B cell (primary cell): ENCODE measurements around the gene NMNAT2. TPM values are rescaled to one million over a fixed set of nuclear protein-coding genes. Genes with fewer than 3 reads are reported as not detected.

ENCODE experiments used
- ATAC-seq: fragments of 200-7000 bp; cut with Tn5 transposase; one replicate; pipeline ENCODE4 v1.10.0; 2021; ENCODE audit warnings: low read depth, mild to moderate bottlenecking, moderate number of reproducible peaks, moderate library complexity
- CTCF ChIA-PET: fragments of 350-600 bp; sonication (Branson Sonifier 250); formaldehyde crosslinking; loops from one replicate; lab custom pipeline; 2021; ENCODE audit warnings: antibody characterized with exemption, inconsistent platforms; lab: Charles Lee
- POLR2A ChIA-PET: fragments of 350-600 bp; sonication (Branson Sonifier 250); formaldehyde crosslinking; loops from one replicate; lab custom pipeline; 2021; ENCODE audit warnings: antibody characterized with exemption; lab: Charles Lee
- DNase-seq: peaks from one replicate; pipeline ENCODE4 v3.0.0; 2013
- H2AFZ ChIP-seq: 2 replicates; pipeline ENCODE4 v1.6.1; 2012; ENCODE audit warnings: mild to moderate bottlenecking, low read depth, low read length; ENCODE audit not compliant: insufficient read depth, poor library complexity, severe bottlenecking
- H3K27ac ChIP-seq, 2 donors: 1 replicate in 1 of 2; 2 replicates in 1 of 2; pipeline ENCODE4 v1.5.1; 2012 to 2013; ENCODE audit warnings: low read length in 2 of 2, mild to moderate bottlenecking in 2 of 2, moderate library complexity in 1 of 2
- H3K27me3 ChIP-seq, 4 experiments: fragments of 200-600 bp in 1 of 4; sonication (generic) in 1 of 4; replicated peaks in 1 of 4; 1 replicate in 2 of 4; 2 replicates in 2 of 4; pipeline versions ENCODE4 v1.6.1 to v1.7.0; 2013 to 2016; ENCODE audit warnings: low read length in 3 of 4, mild to moderate bottlenecking in 2 of 4, mixed read lengths in 1 of 4, moderate library complexity in 1 of 4; ENCODE audit not compliant: insufficient read depth in 4 of 4, control insufficient read depth in 3 of 4; ENCODE audit errors: control extremely low read depth in 1 of 4
- H3K36me3 ChIP-seq, 2 experiments: replicated peaks in 1 of 2; 1 replicate in 1 of 2; 2 replicates in 1 of 2; pipeline versions ENCODE4 v1.6.1 to v1.7.1; 2013; ENCODE audit warnings: low read length in 1 of 2; ENCODE audit not compliant: insufficient read depth in 2 of 2, control insufficient read depth in 1 of 2; ENCODE audit errors: control extremely low read depth in 1 of 2, extremely low read depth in 1 of 2
- H3K4me1 ChIP-seq, 2 donors: fragments of 200-600 bp in 1 of 2; sonication (generic) in 1 of 2; 1 replicate in 1 of 2; 2 replicates in 1 of 2; pipeline versions ENCODE4 v1.5.1 to v1.6.1; 2013 to 2017; ENCODE audit warnings: low read length in 2 of 2; ENCODE audit not compliant: control insufficient read depth in 2 of 2, insufficient read depth in 2 of 2
- H3K4me2 ChIP-seq: replicated peaks from 2 replicates; pipeline ENCODE3; 2012; ENCODE audit warnings: mild to moderate bottlenecking, low read depth, low read length; ENCODE audit not compliant: poor library complexity, severe bottlenecking
- H3K4me3 ChIP-seq, 5 experiments: fragments of 200-600 bp in 1 of 5; sonication (generic) in 1 of 5; 1 replicate in 3 of 5; 2 replicates in 2 of 5; pipeline versions ENCODE4 v1.5.1 to v1.7.0; 2011 to 2016; ENCODE audit warnings: low read length in 4 of 5, mild to moderate bottlenecking in 4 of 5, low read depth in 2 of 5, control low read depth in 1 of 5, moderate library complexity in 1 of 5; ENCODE audit not compliant: insufficient read depth in 1 of 5; ENCODE audit errors: control extremely low read depth in 1 of 5, extremely low read depth in 1 of 5
- H3K79me2 ChIP-seq: fragments of 200-600 bp; sonication (generic); one replicate; pipeline ENCODE4 v1.6.0; 2016; ENCODE audit warnings: low read length; ENCODE audit not compliant: control insufficient read depth, insufficient read depth
- H3K9ac ChIP-seq: fragments of 200-600 bp; sonication (generic); 2 replicates; pipeline ENCODE4 v1.6.1; 2017; ENCODE audit warnings: mild to moderate bottlenecking, low read length, moderate library complexity
- H3K9me3 ChIP-seq, 3 donors: one replicate each; pipeline versions ENCODE4 v1.6.1 to v1.7.1; 2013; ENCODE audit warnings: low read length in 2 of 3; ENCODE audit not compliant: control insufficient read depth in 2 of 3, insufficient read depth in 1 of 3; ENCODE audit errors: control extremely low read depth in 1 of 3
- H4K20me1 ChIP-seq: 2 replicates; pipeline ENCODE4 v1.6.0; 2012; ENCODE audit warnings: mild to moderate bottlenecking, low read length; ENCODE audit not compliant: insufficient read depth, control insufficient read depth, poor library complexity, severe bottlenecking
- H3K27ac Mint-ChIP-seq: one replicate; pipeline ENCODE4 v1.8.0; 2021; ENCODE audit warnings: mixed read lengths
- H3K27me3 Mint-ChIP-seq: one replicate; pipeline ENCODE4 v1.8.0; 2021; ENCODE audit warnings: mixed read lengths
- H3K4me1 Mint-ChIP-seq: one replicate; pipeline ENCODE4 v1.8.0; 2021; ENCODE audit warnings: mixed read lengths
- H3K4me3 Mint-ChIP-seq: one replicate; pipeline ENCODE4 v1.8.0; 2021; ENCODE audit warnings: mixed read lengths
- H3K9me3 Mint-ChIP-seq: one replicate; pipeline ENCODE4 v1.8.0; 2022; ENCODE audit warnings: mixed read lengths; ENCODE audit not compliant: insufficient read depth
- EZH2 ChIP-seq: IDR thresholded peaks from 2 replicates; pipeline ENCODE4 v1.6.1; 2012; ENCODE audit warnings: borderline replicate concordance, low read depth, mild to moderate bottlenecking, moderate library complexity, low read length; ENCODE audit not compliant: insufficient read depth, poor library complexity, severe bottlenecking
- WGBS: methylation state at CpG from one replicate; pipeline ENCODE4 v1.1.5; 2013; ENCODE audit warnings: missing lambda C conversion rate; ENCODE audit not compliant: insufficient coverage; 5-methylcytosine and 5-hydroxymethylcytosine counted together
- intact Hi-C: fragments of 100-400 bp; cut with micrococcal nuclease; formaldehyde crosslinking; loops from one replicate; pipeline ENCODE4 v1.10.0; 2022
- polyA plus RNA-seq: library from polyadenylated mRNA; depleted of rRNA; stranded (reverse); fragments of >200 nt; gene quantifications from 2 replicates; pipeline ENCODE4 v1.2.3, GENCODE V29; 2012
- total RNA-seq, 2 donors: library from RNA; stranded (reverse); fragments of 120-200 nt in 1 of 2; gene quantifications; 1 replicate in 1 of 2; 2 replicates in 1 of 2; pipeline versions ENCODE4 v1.2.3 to v1.2.4, GENCODE V29; 2013 to 2022
- TF ChIP-seq, protein P1 (sequence below): fragments of 200-600 bp; IDR thresholded peaks from one replicate; pipeline ENCODE4 v1.8.0; 2022; ENCODE audit warnings: antibody characterized with exemption, mild to moderate bottlenecking

The NMNAT2 gene
- total and polyA plus RNA-seq, 2 donors (not counting 1 experiment from before 2014, with no cell fraction given), result not detected

DNA sequence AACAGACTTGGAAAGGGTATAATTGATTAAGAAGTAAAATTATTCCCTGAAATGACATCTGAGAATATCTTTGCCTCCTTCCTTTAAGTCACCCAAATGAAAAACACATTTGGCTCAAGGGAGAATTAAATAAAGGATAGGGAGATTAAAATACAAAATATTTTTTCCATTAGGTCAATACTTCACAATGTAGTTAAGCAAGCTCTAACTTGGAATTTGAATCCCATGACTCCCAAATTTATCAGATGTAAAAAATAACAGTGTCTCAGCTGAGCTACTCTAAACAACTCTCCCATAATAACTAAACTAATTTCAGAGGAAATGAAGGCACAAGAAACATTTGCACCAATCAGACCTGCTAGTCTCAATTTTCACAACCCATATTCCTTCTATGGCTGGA, 6.5 kb upstream of the NMNAT2 start:
- no peak for TF ChIP-seq EZH2
- TF ChIP-seq, protein P1, sequence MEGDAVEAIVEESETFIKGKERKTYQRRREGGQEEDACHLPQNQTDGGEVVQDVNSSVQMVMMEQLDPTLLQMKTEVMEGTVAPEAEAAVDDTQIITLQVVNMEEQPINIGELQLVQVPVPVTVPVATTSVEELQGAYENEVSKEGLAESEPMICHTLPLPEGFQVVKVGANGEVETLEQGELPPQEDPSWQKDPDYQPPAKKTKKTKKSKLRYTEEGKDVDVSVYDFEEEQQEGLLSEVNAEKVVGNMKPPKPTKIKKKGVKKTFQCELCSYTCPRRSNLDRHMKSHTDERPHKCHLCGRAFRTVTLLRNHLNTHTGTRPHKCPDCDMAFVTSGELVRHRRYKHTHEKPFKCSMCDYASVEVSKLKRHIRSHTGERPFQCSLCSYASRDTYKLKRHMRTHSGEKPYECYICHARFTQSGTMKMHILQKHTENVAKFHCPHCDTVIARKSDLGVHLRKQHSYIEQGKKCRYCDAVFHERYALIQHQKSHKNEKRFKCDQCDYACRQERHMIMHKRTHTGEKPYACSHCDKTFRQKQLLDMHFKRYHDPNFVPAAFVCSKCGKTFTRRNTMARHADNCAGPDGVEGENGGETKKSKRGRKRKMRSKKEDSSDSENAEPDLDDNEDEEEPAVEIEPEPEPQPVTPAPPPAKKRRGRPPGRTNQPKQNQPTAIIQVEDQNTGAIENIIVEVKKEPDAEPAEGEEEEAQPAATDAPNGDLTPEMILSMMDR, result no peak
- intact Hi-C loops, result no loop called here

DNA sequence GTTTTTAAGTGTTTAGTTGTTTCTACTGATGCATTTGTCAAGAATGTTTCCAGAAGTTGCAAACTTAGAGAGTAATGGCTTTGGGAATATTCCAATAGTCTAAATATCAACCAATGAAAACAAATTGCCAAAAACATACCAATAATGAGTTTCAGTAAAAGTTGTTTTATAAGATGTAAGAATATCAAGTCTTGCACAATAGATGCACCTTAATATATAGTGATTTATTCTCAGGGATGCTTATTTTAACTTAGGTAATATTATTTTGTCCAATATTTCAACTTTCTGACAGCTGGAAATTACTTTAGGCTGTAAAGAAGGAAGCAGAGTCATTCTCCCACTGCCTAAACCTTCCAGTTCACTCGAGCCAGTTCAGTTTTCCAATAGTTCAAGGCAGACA, 5.4 kb upstream of the NMNAT2 start:
- no peak for ATAC-seq
- H3K9me3 Mint-ChIP-seq, result no peaks in the 10 kb centered on the region
- intact Hi-C loops, result no loop called here
- Histone ChIP-seq H3K9me3 (no peaks in the 10 kb centered on the region), H2AFZ (no peak overlapping the region), H4K20me1 (no peaks in the 10 kb centered on the region), H3K36me3 (no peaks in the 10 kb centered on the region), H3K4me1 (peaks cover 0 to 3% of the 10 kb centered on the region in 2 donors), H3K27me3 (peaks cover 0 to 34% (median 21%) of the 10 kb centered on the region in 4 experiments), H3K4me2 (no peak overlapping the region), H3K4me3 (no peak overlapping the region), H3K79me2 (no peaks in the 10 kb centered on the region), H3K9ac (no peak overlapping the region), H3K27ac (no peak overlapping the region)
- H3K4me1 Mint-ChIP-seq, result peaks cover 3% of the 10 kb centered on the region
- no peak for DNase-seq
- CTCF ChIA-PET, result no interaction called here
- no CpG with 5 or more reads among the region's 1 CpG for WGBS
- no peak overlapping the region for H3K27ac Mint-ChIP-seq
- POLR2A ChIA-PET, result no interaction called here
- H3K4me3 Mint-ChIP-seq, result no peak overlapping the region
- TF ChIP-seq EZH2, result no peak
- TF ChIP-seq, protein P1, result no peak
- peaks cover 43% of the 10 kb centered on the region for H3K27me3 Mint-ChIP-seq

More for the DNA sequence above, 6.5 kb upstream of the NMNAT2 start:
- no peaks in the 10 kb centered on the region for H3K9me3 Mint-ChIP-seq
- no peak overlapping the region for H3K9ac ChIP-seq
- H3K4me3 ChIP-seq, result no peak overlapping the region
- no peaks in the 10 kb centered on the region for H3K4me1 ChIP-seq
- no peaks in the 10 kb centered on the region for H3K4me1 Mint-ChIP-seq
- DNase-seq (no peak), ATAC-seq (no peak)
- no peak overlapping the region for H3K4me2 ChIP-seq
- ChIA-PET CTCF (no interaction called here), POLR2A (no interaction called here)
- H3K79me2 ChIP-seq, result no peaks in the 10 kb centered on the region
- no peak overlapping the region for H2AFZ ChIP-seq
- peaks cover 0 to 29% (median 15%) of the 10 kb centered on the region in 4 experiments for H3K27me3 ChIP-seq
- H3K27me3 Mint-ChIP-seq, result peaks cover 38% of the 10 kb centered on the region
- peaks cover 0 to under 1% (median 0%) of the 10 kb centered on the region in 3 donors for H3K9me3 ChIP-seq
- H3K27ac ChIP-seq, result no peak overlapping the region
- H3K36me3 ChIP-seq, result no peaks in the 10 kb centered on the region
- no peak overlapping the region for H3K27ac Mint-ChIP-seq
- no peaks in the 10 kb centered on the region for H4K20me1 ChIP-seq
- H3K4me3 Mint-ChIP-seq, result no peak overlapping the region
